Measurements from ENCODE around the gene CCDC175. TPM values are rescaled to one million over a fixed set of nuclear protein-coding genes. Genes with fewer than 3 reads are reported as not detected.

The CCDC175 gene
- polyA plus RNA-seq, 3 donors, result 0.21 to 1.3 (median 0.50) TPM

- DNase-seq (ENCODE audit: low read depth in 3 of 3, low spot score in 2 of 3), result no peak
Observed at GRCh38 chr14:59541731-59542130, 34.9 kb downstream of the CCDC175 start.

GRCh38 chr14:59540852-59541251 is 35.8 kb downstream of the CCDC175 start:
- no peak for DNase-seq (ENCODE audit: low read depth in 3 of 3, low spot score in 2 of 3)

DNA sequence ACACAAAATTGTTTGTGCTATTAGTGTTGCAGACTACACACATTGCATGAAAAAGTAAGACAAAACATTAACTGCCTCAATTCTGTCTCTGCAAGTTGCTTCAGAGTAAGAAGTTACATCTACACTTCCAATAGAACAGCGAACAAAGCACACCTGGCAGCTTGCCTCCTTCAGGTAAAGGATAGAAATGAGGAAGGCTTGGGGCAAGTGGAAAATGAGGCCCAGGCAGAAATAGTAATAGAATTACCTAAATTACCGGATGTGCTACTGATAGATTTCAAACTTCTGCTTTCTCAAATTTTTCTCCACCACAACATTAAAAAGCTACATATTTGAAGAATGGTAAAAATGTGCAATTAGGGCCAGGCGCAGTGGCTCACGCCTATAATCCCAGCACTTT is 37.7 kb downstream of the CCDC175 start:
- no peak for DNase-seq (ENCODE audit: low read depth in 3 of 3, low spot score in 2 of 3)

DNA sequence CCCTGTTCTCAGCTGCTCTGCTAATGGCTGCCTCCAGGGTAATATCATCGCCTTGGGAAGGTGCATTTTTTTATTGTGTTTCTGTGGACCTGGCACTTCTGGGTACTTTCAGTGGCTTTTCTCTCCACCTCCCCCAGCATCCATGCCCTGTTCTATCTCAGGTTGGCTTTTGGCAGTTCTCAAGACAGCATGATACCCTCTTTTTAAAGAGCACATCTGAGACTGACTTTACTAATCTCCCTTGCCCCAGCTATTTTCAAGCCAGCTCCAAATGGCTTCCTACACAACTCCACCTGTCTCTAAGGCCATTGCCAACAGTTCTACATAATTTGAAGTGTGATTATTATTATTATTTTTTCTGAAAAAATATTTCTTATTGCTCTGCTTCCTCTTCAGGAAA is 39.1 kb downstream of the CCDC175 start:
- no peak for DNase-seq (ENCODE audit: low read depth in 3 of 3, low spot score in 2 of 3)

DNA sequence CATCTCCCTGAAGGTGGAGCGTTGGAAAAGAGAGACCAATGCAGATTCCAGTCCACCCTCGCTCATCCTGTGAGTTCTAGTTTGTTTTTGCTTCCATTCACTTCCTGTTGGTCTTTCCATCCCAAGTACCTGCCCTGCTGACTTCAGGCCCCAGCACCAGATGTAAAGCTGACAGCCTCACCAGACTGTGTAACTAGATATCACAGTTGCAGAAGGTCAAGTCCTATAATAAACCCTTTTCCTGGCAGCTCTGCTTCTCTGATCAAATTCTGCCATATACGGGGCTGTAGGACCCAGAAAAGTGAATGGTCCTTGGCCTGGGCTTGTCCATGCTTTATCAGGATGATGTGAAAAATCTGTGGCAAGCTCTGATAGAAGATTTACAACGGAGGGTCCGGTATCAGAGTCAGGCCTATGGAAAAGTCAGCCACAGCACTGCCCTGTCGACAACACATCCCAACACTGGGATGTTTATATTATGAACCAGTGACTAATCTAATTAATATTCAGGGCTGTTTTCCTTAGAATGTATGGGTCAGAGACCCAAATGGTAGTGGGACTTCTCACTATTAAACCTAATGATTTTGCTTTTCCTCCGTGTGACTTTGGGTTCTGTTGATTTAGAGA is 42.1 kb downstream of the CCDC175 start:
- DNase-seq (ENCODE audit: low read depth in 3 of 3, low spot score in 2 of 3), result no peak

- no peak for DNase-seq (ENCODE audit: low read depth in 3 of 3, low spot score in 2 of 3)
Observed at GRCh38 chr14:59532419-59532818, 44.2 kb downstream of the CCDC175 start.

- DNase-seq (ENCODE audit: low read depth in 3 of 3, low spot score in 2 of 3), result no peak
Observed at GRCh38 chr14:59530349-59530748, 46.3 kb downstream of the CCDC175 start.

DNA sequence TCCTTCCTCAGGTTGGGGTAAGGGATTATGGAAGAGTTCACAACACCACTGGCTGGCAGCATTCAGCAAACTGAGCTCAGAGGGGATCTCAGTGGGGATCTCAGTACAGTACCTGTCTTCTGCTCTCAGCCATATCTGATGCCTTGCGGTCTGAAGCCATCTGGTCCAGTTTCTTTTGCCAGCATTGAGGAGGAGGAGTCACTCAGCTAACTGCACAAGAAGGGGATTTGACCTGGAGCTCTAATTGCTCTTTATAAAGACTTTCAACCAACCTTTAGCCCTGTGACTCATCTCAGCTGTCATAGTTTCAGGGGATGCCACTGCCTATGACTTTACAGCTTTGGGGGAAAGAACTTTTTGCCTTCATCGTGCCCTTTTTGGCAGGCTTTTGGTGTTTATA is 47.4 kb downstream of the CCDC175 start:
- DNase-seq (ENCODE audit: low read depth in 3 of 3, low spot score in 2 of 3), result no peak

DNA sequence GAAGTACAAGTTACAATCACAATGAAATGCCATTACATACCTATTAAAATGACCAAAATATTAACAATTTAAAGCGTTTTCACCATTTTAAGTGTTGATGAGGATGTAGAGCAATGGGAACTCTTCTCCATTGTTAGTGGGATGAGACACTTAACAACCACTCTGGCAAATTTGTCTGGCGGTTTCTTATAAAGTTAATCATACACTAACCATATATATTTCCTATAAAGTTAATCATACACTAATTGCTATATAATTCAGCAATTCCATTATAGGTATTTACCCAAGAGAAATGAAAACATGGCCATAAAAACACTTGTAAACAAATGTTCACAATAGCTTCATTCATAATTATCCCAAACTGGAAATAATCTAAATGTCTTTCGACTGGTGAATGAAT is 56.4 kb downstream of the CCDC175 start:
- DNase-seq (ENCODE audit: low read depth in 3 of 3, low spot score in 2 of 3), result no peak

- no peak for DNase-seq (ENCODE audit: low read depth in 3 of 3, low spot score in 2 of 3)
Observed at GRCh38 chr14:59511916-59512575, 64.6 kb downstream of the CCDC175 start.

GRCh38 chr14:59510966-59511365 is 65.6 kb downstream of the CCDC175 start:
- DNase-seq (ENCODE audit: low read depth in 3 of 3, low spot score in 2 of 3), result no peak

DNA sequence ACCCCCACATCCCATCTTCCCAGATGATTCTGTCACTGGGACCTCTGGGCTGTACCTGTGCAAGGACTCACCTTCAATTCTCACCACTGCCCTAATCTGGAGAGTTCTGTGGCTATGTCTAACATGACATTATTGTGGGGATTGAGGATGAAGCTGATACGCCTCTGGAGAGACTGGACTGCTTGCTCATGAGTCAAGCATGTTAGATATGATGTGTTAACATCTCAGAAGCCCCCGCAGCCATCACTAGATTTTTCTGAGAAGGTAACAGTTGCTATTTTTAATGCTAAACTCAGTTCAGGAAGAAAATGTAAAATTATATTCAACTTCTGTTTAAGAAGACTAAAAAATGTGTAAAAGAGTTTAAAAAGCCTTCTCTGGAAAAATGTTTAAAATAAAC is 66.6 kb downstream of the CCDC175 start:
- DNase-seq (ENCODE audit: low read depth in 3 of 3, low spot score in 2 of 3), result no peak

GRCh38 chr14:59509101-59509500 is 67.5 kb downstream of the CCDC175 start:
- DNase-seq (ENCODE audit: low read depth in 3 of 3, low spot score in 2 of 3), result no peak

DNA sequence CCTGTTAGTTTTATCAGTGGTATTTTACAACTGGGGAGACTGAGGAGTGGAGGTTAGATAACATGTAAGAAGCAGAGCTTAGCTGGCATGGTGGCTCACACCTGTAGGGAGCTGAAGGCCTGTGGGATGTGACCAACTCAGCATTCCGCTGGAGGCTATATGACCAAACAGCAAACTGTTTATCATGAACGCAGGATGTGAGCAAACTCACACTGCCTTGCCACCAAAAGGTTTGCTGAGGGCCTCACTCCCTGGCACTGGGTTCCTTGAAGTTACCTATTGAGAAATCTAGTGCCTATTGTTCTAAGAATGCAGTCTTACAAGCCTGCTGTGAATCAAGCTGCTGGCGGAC is 68.9 kb downstream of the CCDC175 start:
- DNase-seq (ENCODE audit: low read depth in 3 of 3, low spot score in 2 of 3), result no peak

- no peak for DNase-seq (ENCODE audit: low read depth in 3 of 3, low spot score in 2 of 3)
Observed at GRCh38 chr14:59507063-59507751, 69.4 kb downstream of the CCDC175 start.

DNA sequence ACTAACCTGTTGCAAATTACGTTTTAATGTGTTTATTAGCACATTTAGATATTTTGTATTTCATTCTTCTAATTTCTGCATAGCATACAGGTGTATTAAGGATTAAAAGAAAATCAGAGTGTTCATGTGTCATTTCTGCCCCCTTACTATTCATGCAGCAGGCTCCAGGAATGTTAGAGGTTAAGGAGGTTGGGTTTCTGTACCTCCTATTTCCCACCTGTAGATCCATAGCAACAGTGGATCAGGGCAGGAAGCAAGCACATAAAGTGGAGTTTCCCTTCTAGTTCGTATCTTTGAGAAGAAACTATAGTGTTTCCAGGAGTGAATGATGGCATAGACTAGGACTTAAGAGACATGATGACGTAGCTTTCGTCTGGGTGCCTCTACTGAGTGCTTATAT is 73.4 kb downstream of the CCDC175 start:
- no peak for DNase-seq (ENCODE audit: low read depth in 3 of 3, low spot score in 2 of 3)

- no peak for DNase-seq (ENCODE audit: low read depth in 3 of 3, low spot score in 2 of 3)
Observed at GRCh38 chr14:59500732-59501131, 75.9 kb downstream of the CCDC175 start.

- no peak for DNase-seq (ENCODE audit: low read depth in 3 of 3, low spot score in 2 of 3)
Observed at GRCh38 chr14:59492384-59492783, 84.2 kb downstream of the CCDC175 start.

- DNase-seq (ENCODE audit: low read depth in 3 of 3, low spot score in 2 of 3), result no peak
Observed at GRCh38 chr14:59490756-59491155, 85.9 kb downstream of the CCDC175 start.

DNA sequence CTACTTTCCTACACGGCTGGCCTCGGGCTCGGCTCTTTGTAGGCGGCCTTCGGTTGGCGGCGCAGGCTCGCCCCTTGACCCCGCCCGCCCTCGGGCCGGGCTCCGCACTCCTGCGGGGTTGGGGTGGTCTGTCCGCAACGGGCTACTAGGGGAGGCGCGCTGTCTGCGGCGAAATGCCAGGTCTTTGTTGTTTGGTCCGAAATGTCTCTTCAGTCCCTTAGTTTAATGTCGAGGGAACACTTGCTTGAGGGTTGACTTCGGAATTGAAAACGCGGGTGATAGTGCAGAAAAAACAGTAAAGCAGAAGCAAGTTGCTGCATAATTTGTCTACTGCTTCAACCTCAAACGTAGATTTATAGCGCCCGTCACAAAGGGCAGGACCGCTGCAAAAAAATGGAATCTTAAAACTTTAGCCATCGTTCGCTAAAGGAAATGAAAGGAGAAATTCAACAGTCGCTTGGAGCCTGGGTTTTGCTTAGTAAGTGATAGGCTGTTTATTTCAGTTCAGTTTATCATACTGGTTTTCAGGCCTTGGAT is 91.9 kb downstream of the CCDC175 start:
- DNase-seq (ENCODE audit: low read depth in 3 of 3, low spot score in 2 of 3), result no peak

GRCh38 chr14:59483819-59484638 is 92.6 kb downstream of the CCDC175 start, which contains the start of the genes JKAMP and L3HYPDH:
JKAMP (plus strand) TSS chr14:59484517; CDS start chr14:59484590, 73 bp downstream.
L3HYPDH (minus strand) TSS chr14:59484408; CDS start chr14:59484316, 92 bp downstream.
- peak; percentile 90 to 95 (median 93) for DNase-seq (ENCODE audit: low read depth in 3 of 3, low spot score in 2 of 3)
